Measurements from ENCODE around the gene FBF1. TPM values are rescaled to one million over a fixed set of nuclear protein-coding genes. Genes with fewer than 3 reads are reported as not detected.

The FBF1 gene
- total and polyA plus RNA-seq, 9 of the 15 experiments (the other 6 are each of a cell fraction or from before 2014, with no cell fraction given), result 0.46 to 14.9 (median 7.5) TPM

- TF ChIP-seq CEBPZ (IDR thresholded peaks at IDR 0.05; ENCODE audit: borderline replicate concordance, low read depth, low read length), result no peak
- peak; percentile 74 for TF ChIP-seq CCNT2 (IDR thresholded peaks at IDR 0.05; ENCODE audit: borderline replicate concordance, extremely low read depth, insufficient read length, low read depth, low read length)
- TF ChIP-seq ZNF445 (CRISPR knock-in tag; IDR thresholded peaks at IDR 0.05; ENCODE audit: low read depth), result no peak
- TF ChIP-seq POU5F1 (IDR thresholded peaks at IDR 0.05; ENCODE audit: borderline replicate concordance, low read depth, low read length, partially characterized antibody), result no peak
- no peak for TF ChIP-seq ZNF609 (CRISPR knock-in tag; IDR thresholded peaks at IDR 0.05; ENCODE audit: borderline replicate concordance)
- TF ChIP-seq PHTF2 (CRISPR knock-in tag; IDR thresholded peaks at IDR 0.05), result no peak
- TF ChIP-seq NFRKB (IDR thresholded peaks at IDR 0.05; ENCODE audit: low read depth), result no peak
- TF ChIP-seq PHB (CRISPR knock-in tag; IDR thresholded peaks at IDR 0.05), result no peak
- TF ChIP-seq SAP30 (IDR thresholded peaks at IDR 0.05; ENCODE audit: borderline replicate concordance, insufficient read depth, low read depth, low read length, poor library complexity, severe bottlenecking), result peak; percentile 28
- TF ChIP-seq ZNF431 (CRISPR knock-in tag; IDR thresholded peaks at IDR 0.05), result peak; percentile 62
- no peak; a peak in 1 of 4 replicates for TF ChIP-seq RCOR1 (IDR thresholded peaks at IDR 0.05; ENCODE audit: borderline replicate concordance in 1 of 2, low read depth in 2 of 2, low read length in 2 of 2)
- no peak for TF ChIP-seq ZNF277 (CRISPR knock-in tag; IDR thresholded peaks at IDR 0.05; ENCODE audit: borderline replicate concordance)
- no peak for TF ChIP-seq NCOA2 (IDR thresholded peaks at IDR 0.05; ENCODE audit: partially characterized antibody in 2 of 2)
- TF ChIP-seq HOXB6 (CRISPR knock-in tag; IDR thresholded peaks at IDR 0.05; ENCODE audit: borderline replicate concordance), result no peak
- peak; percentile 45; the same call in 1 of the 2 replicates for TF ChIP-seq ZNF24 (IDR thresholded peaks at IDR 0.05)
- TF ChIP-seq KDM2B (CRISPR knock-in tag; IDR thresholded peaks at IDR 0.05), result 0 out of 2 replicates have a peak, but pooled peaks have one; percentile 35
Measured at GRCh38 chr17:75896415-75897159, 44.3 kb downstream of the FBF1 start, which contains the start of gene TRIM65 (continued).
